ENCODE results near the gene BSPRY. TPM values are rescaled to one million over a fixed set of nuclear protein-coding genes. Genes with fewer than 3 reads are reported as not detected.

Gene BSPRY
- total and polyA plus RNA-seq, 4 donors = 8.8 to 12.7 (median 11.0) TPM

DNA sequence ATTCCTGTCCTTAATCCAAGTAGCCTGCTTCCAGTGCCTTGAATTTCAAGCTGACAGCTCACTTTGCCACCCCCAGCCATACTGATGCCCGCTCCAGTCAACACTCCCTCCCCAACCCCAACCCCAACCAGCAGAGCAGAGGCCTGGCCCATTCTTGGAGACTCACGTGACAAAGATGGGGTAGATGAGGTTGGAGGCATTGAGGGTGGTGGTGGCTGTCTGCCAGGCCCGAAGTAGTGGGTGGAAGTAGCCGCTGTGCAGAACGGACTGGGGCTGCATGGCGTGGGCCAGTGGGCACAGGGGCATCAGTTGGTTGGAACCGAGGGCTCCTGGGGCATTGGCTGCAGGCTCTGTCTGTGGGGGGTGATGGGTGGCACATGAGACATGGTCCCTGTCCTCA, 43.9 kb downstream of the BSPRY start:
- WGBS, 2 donors = 94 to 99% methylated on average over 7 of the region's 7 CpGs
- Histone ChIP-seq H3K36me3 (ENCODE audit: control insufficient read depth in 4 of 4, insufficient read depth in 4 of 4, low read length in 4 of 4) (peaks cover 2 to 40% (median 33%) of the 10 kb centered on the region in 4 donors), H3K4me1 (ENCODE audit: control insufficient read depth in 5 of 5, insufficient read depth in 5 of 5, low read length in 5 of 5) (peaks cover 0 to 3% (median 0%) of the 10 kb centered on the region in 5 donors), H3K4me3 (no peak overlapping the region), H3K9me3 (ENCODE audit: control insufficient read depth in 4 of 4, insufficient read depth in 3 of 4, low read length in 3 of 4) (no peaks in the 10 kb centered on the region), H3K27ac (ENCODE audit: low read depth in 1 of 2, low read length in 1 of 2) (no peak overlapping the region), H3K27me3 (ENCODE audit: control insufficient read depth in 3 of 3, insufficient read depth in 3 of 3, low read length in 2 of 3) (no peaks in the 10 kb centered on the region), H3K9ac (ENCODE audit: insufficient read depth in 1 of 2, low read length in 2 of 2) (no peak overlapping the region)
- TF ChIP-seq CTCF (IDR thresholded peaks at IDR 0.05; ENCODE audit: control extremely low read depth, extremely low read depth) = no peak
- DNase-seq (no peak), ATAC-seq (ENCODE audit: insufficient read depth, low FRiP score) (no peak)

DNA sequence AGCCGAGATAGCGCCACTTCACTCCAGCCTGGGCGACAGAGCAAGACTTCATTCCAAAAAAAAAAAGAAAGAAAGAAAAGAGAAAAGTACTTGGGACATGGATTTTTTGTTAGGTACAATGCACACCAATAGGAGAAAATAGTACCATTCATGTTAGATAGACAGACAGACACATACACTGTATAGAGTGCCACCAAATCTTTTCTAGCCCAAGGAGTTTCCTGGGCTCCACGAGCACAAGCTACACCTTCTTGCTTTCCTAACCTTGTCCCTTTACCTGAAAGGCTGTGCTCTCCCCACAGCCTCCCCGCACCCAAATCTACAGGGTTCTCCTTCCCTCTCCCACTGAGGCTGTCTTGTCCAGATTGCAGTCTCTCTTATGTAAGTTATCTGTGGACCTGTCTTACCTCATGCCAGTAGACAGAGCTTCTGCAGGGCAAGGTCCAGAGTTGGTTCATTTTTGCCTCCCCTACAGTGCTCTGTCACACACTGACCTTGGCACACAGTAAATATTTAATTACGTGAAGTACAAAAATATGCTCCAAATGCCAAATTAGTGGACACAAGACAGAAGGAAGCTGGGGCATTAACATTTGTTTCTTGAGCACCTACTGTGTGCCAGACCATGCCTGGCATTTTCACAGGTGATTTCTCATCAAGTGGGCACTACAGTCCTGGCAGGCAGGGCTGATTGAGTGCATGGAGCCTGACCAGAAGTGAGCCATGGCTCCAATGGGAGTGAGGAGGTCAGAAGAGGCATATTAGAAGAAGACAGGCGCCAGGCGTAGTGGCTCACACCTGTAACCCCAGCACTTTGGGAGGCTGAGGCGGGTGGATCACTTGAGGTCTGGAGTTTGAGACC, 45.9 kb downstream of the BSPRY start:
- H3K9me3 ChIP-seq (ENCODE audit: control insufficient read depth in 4 of 4, insufficient read depth in 3 of 4, low read length in 3 of 4) = no peaks in the 10 kb centered on the region
- TF ChIP-seq CTCF (IDR thresholded peaks at IDR 0.05; ENCODE audit: control extremely low read depth, extremely low read depth) = no peak
- no peak overlapping the region for H3K9ac ChIP-seq (ENCODE audit: insufficient read depth in 1 of 2, low read length in 2 of 2)
- H3K36me3 ChIP-seq (ENCODE audit: control insufficient read depth in 4 of 4, insufficient read depth in 4 of 4, low read length in 4 of 4) = peaks cover 0 to 23% (median 19%) of the 10 kb centered on the region in 4 donors
- DNase-seq (no peak), ATAC-seq (ENCODE audit: insufficient read depth, low FRiP score) (no peak)
- no peak overlapping the region for H3K4me3 ChIP-seq
- H3K27ac ChIP-seq (ENCODE audit: low read depth in 1 of 2, low read length in 1 of 2) = no peak overlapping the region
- H3K27me3 ChIP-seq (ENCODE audit: control insufficient read depth in 3 of 3, insufficient read depth in 3 of 3, low read length in 2 of 3) = no peaks in the 10 kb centered on the region
- H3K4me1 ChIP-seq (ENCODE audit: control insufficient read depth in 5 of 5, insufficient read depth in 5 of 5, low read length in 5 of 5) = peaks cover 4 to 12% (median 11%) of the 10 kb centered on the region in 5 donors
- 96 to 97% methylated on average over 9 of the region's 9 CpGs for WGBS, 2 donors

- Histone ChIP-seq H3K36me3 (ENCODE audit: control insufficient read depth in 4 of 4, insufficient read depth in 4 of 4, low read length in 4 of 4) (peaks cover 0 to 11% (median 6%) of the 10 kb centered on the region in 4 donors), H3K27me3 (ENCODE audit: control insufficient read depth in 3 of 3, insufficient read depth in 3 of 3, low read length in 2 of 3) (no peaks in the 10 kb centered on the region), H3K27ac (ENCODE audit: low read depth in 1 of 2, low read length in 1 of 2) (no peak overlapping the region), H3K9ac (ENCODE audit: insufficient read depth in 1 of 2, low read length in 2 of 2) (no peak overlapping the region), H3K4me1 (ENCODE audit: control insufficient read depth in 5 of 5, insufficient read depth in 5 of 5, low read length in 5 of 5) (peaks cover 9 to 18% (median 13%) of the 10 kb centered on the region in 5 donors), H3K4me3 (no peak overlapping the region), H3K9me3 (ENCODE audit: control insufficient read depth in 4 of 4, insufficient read depth in 3 of 4, low read length in 3 of 4) (no peaks in the 10 kb centered on the region)
- WGBS, 2 donors = 79 to 93% methylated on average over 3 of the region's 3 CpGs
- TF ChIP-seq CTCF (IDR thresholded peaks at IDR 0.05; ENCODE audit: control extremely low read depth, extremely low read depth) = no peak
- ATAC-seq (ENCODE audit: insufficient read depth, low FRiP score) (no peak), DNase-seq (no peak)
Observed at GRCh38 chr9:113397203-113397631, 47.9 kb downstream of the BSPRY start.
